Effector CD4-positive, alpha-beta T cell (primary cell): ENCODE measurements around the gene SNAP47.

Experiments used
- DNase-seq: peaks from one replicate; pipeline ENCODE4 v3.0.0-alpha.2; 2020

SNAP47 gene

GRCh38 chr1:227749916-227750710 lies 14.9 kb downstream of the SNAP47 start:
- DNase-seq, result no peak

- no peak for DNase-seq
Observed at GRCh38 chr1:227753999-227754711, 18.9 kb downstream of the SNAP47 start.

- DNase-seq, result no peak
Observed at GRCh38 chr1:227754958-227755357, 19.7 kb downstream of the SNAP47 start.

DNA sequence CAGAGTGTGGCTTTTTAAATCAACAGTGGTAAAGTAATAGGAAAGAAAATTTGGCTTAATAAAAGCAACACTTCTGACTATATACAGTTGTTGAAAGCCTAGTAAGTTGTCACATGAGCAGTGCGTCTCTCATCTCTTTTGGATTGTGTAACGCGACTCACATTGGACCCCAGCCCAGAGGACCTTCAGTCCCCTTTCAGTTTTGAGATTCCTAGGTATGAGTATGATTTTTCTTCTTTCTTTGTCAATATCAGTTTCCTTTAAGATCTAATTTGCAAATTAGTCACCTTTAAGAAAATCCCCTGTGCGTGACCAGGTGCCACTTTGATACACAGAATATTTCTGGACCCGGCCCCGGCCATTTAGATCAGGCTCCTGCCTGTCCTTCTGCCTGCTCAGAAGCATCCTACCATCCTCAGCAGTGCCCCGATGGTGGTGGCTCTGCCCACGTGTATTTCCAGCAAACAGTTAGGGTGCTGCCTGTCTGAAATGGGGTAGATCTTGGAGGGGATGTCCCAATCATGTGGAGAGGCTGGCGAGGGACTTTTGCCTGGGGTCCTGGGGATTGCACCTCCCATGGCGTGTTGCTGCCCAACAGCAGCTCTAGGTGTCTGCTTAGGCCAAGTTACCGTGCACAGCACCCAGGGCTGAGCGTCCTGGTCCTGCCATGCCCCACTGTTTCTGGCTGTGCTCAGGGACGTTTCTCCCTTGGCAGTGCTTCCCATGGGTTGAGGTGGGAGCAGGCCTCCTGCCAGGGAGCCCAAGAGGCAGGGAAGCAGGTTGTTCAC lies 21.1 kb downstream of the SNAP47 start:
- DNase-seq, result no peak

- no peak for DNase-seq
Observed at GRCh38 chr1:227757781-227758180, 22.5 kb downstream of the SNAP47 start.

- DNase-seq, result no peak
Observed at GRCh38 chr1:227758366-227758765, 23.1 kb downstream of the SNAP47 start.

DNA sequence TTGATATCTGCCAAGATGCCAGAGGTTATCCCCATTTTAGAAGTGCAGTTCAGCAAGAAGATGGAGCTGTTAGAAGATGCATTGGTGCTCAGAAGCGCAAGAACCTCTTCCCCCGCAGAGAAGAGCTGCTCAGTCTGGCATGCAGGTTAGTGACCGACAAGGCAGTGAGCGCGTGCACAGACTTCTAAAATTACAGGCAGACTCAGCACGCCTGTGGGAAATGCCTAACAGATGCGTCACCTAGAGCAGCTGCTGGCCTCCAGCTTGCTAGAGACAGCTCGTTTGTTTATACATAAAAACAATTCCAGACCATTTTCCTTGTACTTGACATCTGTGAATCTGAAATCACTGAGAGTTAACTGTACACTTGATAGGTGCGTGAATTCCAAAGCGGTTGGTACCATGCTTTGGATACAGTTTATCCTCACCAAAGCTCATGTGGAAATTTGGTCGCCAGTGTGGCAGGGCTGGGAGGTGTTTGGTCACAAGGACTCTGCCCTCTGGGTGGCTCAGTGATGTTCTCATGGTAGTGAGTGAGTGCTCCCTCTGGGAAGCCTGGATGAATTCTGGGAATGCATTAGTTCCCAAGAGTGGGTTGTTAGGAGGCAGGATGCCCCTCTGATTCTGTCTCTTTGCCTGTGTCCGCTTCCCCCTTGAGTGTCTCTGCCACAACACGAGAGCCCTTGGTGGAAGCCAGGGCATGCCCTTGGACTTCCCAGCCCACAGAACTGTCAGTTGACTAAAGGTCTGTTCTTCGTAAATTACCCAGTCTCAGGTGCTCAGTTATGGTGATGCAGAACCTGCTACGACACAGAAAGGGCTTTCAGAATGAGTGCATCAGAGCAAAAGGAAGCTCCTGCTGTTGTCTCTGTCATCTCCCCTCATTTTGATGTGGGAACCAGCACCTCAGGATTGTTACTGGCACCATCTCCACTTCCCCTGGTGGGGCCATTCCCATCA lies 24.4 kb downstream of the SNAP47 start:
- DNase-seq, result no peak

- DNase-seq, result no peak
Observed at GRCh38 chr1:227760377-227760776, 25.1 kb downstream of the SNAP47 start.

DNA sequence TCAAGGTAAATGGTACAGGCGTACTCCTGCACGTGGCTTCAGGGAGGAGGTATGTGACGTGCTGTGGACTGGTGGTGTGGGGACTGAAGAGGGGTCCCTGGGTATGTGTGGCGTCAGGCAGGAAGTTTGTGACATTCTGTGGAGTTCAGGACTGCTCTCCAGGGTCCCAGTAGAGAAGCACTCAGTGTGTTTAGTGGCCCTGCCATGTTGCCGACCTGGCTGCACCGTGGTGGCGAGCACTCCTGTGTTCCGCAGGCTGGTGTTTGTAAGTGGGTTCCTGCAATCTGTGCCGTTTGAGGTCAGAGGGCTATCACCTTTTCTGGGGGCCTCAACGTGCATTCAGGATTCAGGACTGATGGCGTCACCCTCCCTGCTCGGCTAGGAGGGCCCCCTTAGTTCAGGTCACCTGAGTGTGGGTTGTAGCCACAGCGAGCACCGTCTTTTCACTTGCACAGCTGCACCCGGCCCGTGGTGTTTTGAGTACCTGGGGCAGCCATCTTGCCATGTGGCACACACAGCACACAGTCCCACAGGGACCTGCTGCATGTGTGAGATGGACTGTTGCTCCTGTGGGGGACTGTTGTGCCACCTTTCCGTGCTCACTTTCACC lies 26.5 kb downstream of the SNAP47 start:
- DNase-seq, result no peak

DNA sequence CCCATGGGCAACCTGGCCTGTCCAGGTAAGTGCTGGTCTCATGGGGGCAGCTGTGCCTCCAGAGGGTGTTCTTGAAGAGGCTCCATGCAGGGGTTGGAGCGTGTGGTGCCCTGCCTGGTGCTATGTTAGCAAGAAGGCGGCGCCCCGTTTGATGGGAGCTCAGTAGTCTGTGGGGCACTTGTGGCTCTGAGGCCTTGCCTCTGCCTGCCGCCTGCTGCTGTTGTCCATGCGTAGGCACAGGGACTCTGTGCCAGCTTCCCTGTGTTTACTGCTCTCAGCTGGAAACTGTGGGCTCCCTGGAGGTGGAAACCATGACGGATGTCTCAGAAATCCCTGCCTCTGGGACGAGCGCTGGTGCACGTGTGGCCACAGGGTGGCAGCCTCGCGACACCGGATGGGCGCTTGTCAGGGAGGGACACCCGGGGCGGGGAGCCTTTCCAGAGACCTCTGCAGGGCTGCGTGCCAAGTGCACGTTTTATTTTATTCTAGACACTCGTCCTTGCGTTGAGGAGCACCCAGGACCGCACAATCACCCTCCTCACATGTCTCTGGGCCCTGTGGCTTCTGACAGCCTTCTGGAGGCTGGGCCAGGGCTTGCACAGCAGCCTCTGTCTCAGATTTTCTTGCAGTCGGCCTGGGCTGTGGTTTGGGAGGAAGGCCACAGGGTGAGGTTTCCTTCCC lies 27.1 kb downstream of the SNAP47 start:
- DNase-seq, result peak; percentile 84

- no peak for DNase-seq
Observed at GRCh38 chr1:227763246-227764018, 28.2 kb downstream of the SNAP47 start.

GRCh38 chr1:227764019-227764391 lies 28.8 kb downstream of the SNAP47 start:
- DNase-seq, result no peak

GRCh38 chr1:227765261-227766014 lies 30.2 kb downstream of the SNAP47 start:
- no peak for DNase-seq

- peak; percentile 65 for DNase-seq
Observed at GRCh38 chr1:227766015-227766634, 30.9 kb downstream of the SNAP47 start.

DNA sequence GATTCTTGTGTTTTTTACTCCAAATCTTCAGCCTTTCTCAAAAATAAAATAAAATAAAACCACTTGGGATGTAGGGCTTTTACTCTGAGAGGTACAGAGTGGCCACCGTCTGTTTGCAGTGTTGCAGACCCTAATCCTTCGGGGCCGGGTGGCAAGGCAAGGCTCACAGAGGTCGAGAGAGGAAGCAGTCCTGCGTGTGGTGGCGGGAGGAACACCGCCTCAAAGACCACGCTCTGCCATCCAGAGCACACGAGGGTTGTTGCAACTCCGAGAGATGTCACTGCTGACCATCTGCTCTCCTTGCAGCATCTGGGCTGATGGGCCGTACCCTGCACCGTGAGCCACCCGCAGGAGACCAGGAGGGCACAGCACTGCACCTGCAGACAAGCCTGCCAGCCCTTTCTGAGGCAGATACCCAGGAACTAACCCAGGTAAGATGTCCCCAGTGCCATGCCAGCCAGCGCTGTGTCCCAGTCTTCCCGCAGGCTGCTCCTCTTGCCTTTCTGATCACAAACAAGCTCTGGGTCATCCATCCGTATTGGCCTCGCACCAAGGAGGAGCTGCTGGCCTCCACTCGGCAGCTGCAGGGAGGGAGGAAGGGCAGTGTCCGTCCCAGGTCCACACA lies 31.5 kb downstream of the SNAP47 start:
- DNase-seq, result no peak

DNA sequence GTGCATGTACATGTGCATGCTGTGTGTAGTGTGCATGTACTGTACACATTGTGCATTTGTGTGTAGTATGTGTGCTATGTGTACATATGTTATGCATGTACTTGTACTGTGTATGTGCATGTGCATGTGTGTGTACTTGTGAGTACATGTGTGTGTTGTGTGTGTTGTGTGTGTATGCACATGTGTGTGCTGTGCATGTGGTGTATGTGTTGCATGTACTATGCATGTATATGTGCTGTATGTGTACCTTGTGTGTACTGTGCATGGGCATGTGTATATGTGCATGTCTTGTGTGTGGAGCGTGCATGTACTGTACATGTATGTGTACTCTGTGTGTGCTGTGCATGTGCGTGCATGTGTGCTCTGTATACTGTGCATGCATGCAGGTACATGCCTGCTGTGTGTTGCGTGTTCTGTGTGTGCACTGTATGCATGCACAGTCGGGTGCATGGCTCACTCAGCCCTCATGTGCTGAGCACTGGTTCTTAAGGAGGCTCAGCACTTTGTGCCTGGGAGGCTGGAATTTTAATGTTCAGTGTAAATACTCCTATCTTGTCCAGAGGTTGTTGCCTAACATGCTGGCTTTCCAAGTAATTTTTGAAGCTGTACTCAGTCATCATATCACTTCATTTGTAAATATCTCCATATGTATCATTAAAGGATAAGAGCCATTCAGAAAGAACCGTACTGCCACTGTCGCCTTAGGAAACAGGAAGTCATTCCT lies 32.3 kb downstream of the SNAP47 start:
- DNase-seq, result no peak

DNA sequence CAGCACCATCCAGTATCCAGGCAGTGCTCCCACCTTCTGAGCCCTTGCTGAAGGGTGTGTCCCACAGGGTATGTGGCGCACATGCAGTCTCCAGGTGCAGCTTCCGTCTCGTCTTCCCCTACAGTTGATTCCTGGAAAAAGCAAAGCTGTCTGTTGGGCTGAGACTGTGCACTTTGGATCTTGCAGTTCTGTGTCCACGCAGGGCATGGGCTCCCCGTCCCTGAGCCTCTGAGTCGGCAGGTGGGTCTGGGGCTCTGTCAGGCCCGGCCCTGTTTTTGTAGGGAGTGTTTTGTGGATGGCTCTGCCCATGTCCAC lies 32.8 kb downstream of the SNAP47 start:
- DNase-seq, result no peak

DNA sequence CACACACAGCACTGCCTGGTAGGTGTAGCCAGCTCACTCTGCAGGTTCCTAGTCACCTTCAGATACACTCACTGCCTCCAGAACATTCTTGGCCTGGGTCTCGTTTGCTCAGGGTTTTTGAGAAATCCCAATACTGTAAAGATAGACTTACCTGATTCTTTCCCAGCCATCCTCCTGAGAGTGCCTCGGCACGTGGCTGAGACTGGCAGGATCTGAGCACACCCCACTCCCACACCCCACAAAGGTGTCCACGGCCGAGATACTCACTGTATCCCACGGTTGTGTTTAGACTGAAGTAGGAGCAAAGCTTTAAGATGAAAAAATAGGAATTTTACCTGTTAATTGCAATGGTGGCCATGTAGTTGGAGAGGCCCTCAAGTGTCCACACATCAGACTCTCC lies 33.4 kb downstream of the SNAP47 start:
- DNase-seq, result no peak
